ENCODE measurements around the gene MLLT1. TPM values are rescaled to one million over a fixed set of nuclear protein-coding genes. Genes with fewer than 3 reads are reported as not detected.

The MLLT1 gene
- total and polyA plus RNA-seq, 9 donors, result 11.1 to 116 (median 78.4) TPM

- Histone ChIP-seq H3K4me3 (no peak overlapping the region), H3K27me3 (no peaks in the 10 kb centered on the region), H3K9me3 (no peaks in the 10 kb centered on the region), H3K4me1 (ENCODE audit: insufficient read depth) (no peaks in the 10 kb centered on the region), H3K36me3 (no peaks in the 10 kb centered on the region), H3K27ac (no peak overlapping the region)
- TF ChIP-seq POLR2A (IDR thresholded peaks at IDR 0.05), result no peak
- no peak for TF ChIP-seq EP300 (IDR thresholded peaks at IDR 0.05)
- TF ChIP-seq CTCF (IDR thresholded peaks at IDR 0.05), result no peak
- peak in 2 of 5 donors; percentile 10 to 13 for DNase-seq
- intact Hi-C loops (cut with DNase I), result no loop called here
- WGBS, 3 donors, result 83 to 90% (median 85%) methylated on average over 4 of the region's 4 CpGs
Observed at GRCh38 chr19:6209233-6209632, 70.5 kb downstream of the MLLT1 start.

GRCh38 chr19:6204866-6205723 lies 74.7 kb downstream of the MLLT1 start:
- no peak for DNase-seq

GRCh38 chr19:6204212-6204611 lies 75.6 kb downstream of the MLLT1 start:
- Histone ChIP-seq H3K27me3 (no peaks in the 10 kb centered on the region), H3K4me3 (no peak overlapping the region), H3K9me3 (no peaks in the 10 kb centered on the region), H3K4me1 (ENCODE audit: insufficient read depth) (no peaks in the 10 kb centered on the region), H3K27ac (no peak overlapping the region), H3K36me3 (no peaks in the 10 kb centered on the region)
- TF ChIP-seq CTCF (IDR thresholded peaks at IDR 0.05), result no peak
- no peak for TF ChIP-seq EP300 (IDR thresholded peaks at IDR 0.05)
- TF ChIP-seq POLR2A (IDR thresholded peaks at IDR 0.05), result no peak
- intact Hi-C loops (cut with DNase I), result no loop called here
- DNase-seq, result no peak
- 34 to 45% (median 35%) methylated on average over 6 of the region's 6 CpGs for WGBS, 3 donors

More at GRCh38 chr19:6204866-6205723, 74.7 kb downstream of the MLLT1 start:
- no peaks in the 10 kb centered on the region for H3K4me1 ChIP-seq (ENCODE audit: insufficient read depth)
- 79 to 89% (median 80%) methylated on average over 19 of the region's 19 CpGs for WGBS, 3 donors
- intact Hi-C loops (cut with DNase I), result no loop called here
- H3K9me3 ChIP-seq, result no peaks in the 10 kb centered on the region
- TF ChIP-seq CTCF (IDR thresholded peaks at IDR 0.05) (no peak), EP300 (IDR thresholded peaks at IDR 0.05) (no peak), POLR2A (IDR thresholded peaks at IDR 0.05) (no peak)
- H3K27ac ChIP-seq, result no peak overlapping the region
- H3K27me3 ChIP-seq, result no peaks in the 10 kb centered on the region
- no peak overlapping the region for H3K4me3 ChIP-seq
- H3K36me3 ChIP-seq, result no peaks in the 10 kb centered on the region

- Histone ChIP-seq H3K36me3 (no peaks in the 10 kb centered on the region), H3K4me1 (ENCODE audit: insufficient read depth) (no peaks in the 10 kb centered on the region), H3K27ac (no peak overlapping the region), H3K9me3 (no peaks in the 10 kb centered on the region), H3K4me3 (peak overlapping the region; percentile 49), H3K27me3 (no peaks in the 10 kb centered on the region)
- TF ChIP-seq EP300 (IDR thresholded peaks at IDR 0.05) (no peak), CTCF (IDR thresholded peaks at IDR 0.05) (peak; percentile 14 to 78 (median 76)), POLR2A (IDR thresholded peaks at IDR 0.05) (no peak)
- WGBS, 3 donors, result 0 to 1% (median 1%) methylated on average over 67 to 68 of the region's 68 CpGs
- DNase-seq, result peak; percentile 99 to 100 (median 99)
- intact Hi-C loops (cut with DNase I), result loop anchor here in 1 of 4 donors (10.0 kb wide), 1 partner anchor 155 kb away; no protein-coding TSS in a partner anchor
Observed at GRCh38 chr19:6199240-6199994, 80.4 kb downstream of the MLLT1 start.

All from ovary (tissue), 9 donors.